Ureter (tissue), 1 donor: ENCODE measurements around the gene PHF19. TPM values are rescaled to one million over a fixed set of nuclear protein-coding genes. Genes with fewer than 3 reads are reported as not detected.

Experiments
- DNase-seq: peaks from one replicate; pipeline ENCODE4 v3.0.0-alpha.2; 2020; ENCODE audit warnings: low spot score
- total RNA-seq: library from RNA; stranded (reverse); gene quantifications from one replicate; pipeline ENCODE4 v1.2.4, GENCODE V29; 2023
- donor health status: DM: yes; HTN: yes; CAD: no.

Gene PHF19
- total RNA-seq, 1 donor from 2014 or later = 33.3 TPM

- no peak for DNase-seq
Observed at GRCh38 chr9:120873512-120873911, 3.5 kb downstream of the PHF19 start.

GRCh38 chr9:120872791-120873502 is 4.0 kb downstream of the PHF19 start:
- no peak for DNase-seq

DNA sequence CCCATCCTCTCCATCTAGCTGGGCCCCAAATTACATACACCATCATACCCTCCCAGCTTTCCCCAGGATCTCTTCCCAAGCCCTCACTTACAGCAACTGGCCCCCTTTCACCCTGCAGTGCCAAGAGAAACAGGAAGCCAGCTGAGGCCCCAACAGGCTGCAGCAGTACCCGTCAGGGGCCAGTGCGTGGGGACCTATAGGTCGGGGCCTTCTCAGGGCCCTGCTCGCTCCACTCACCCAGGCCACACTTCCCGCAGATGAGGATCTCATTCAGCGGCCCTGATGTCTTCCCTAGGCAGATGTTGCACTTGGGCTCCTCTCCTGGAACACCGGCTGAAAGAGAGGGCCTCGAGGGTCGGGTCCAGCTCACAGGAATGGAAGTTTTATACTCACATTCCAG is 6.8 kb downstream of the PHF19 start:
- DNase-seq = no peak

DNA sequence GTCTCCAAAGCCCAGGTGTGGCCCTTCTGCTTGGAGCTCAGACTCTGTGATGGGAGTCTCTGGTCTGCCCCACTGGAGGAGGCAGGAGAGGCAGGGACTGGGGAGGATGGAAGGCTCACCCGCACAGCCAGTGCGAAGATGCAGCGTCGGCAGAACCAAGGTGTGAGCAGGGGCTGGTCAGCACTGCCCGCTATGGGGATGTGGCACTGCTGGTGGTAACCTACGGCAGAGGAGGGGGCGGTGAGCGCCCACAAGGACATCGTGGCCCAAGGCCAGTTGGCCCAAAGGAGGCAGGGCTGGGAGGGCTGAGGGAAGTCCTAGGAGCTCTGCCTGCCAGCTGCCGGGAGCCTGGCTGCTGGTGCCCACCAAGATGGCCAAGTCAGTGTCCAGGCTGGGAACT is 7.3 kb downstream of the PHF19 start:
- DNase-seq = no peak

- DNase-seq = no peak
Observed at GRCh38 chr9:120869360-120869687, 7.7 kb downstream of the PHF19 start.

DNA sequence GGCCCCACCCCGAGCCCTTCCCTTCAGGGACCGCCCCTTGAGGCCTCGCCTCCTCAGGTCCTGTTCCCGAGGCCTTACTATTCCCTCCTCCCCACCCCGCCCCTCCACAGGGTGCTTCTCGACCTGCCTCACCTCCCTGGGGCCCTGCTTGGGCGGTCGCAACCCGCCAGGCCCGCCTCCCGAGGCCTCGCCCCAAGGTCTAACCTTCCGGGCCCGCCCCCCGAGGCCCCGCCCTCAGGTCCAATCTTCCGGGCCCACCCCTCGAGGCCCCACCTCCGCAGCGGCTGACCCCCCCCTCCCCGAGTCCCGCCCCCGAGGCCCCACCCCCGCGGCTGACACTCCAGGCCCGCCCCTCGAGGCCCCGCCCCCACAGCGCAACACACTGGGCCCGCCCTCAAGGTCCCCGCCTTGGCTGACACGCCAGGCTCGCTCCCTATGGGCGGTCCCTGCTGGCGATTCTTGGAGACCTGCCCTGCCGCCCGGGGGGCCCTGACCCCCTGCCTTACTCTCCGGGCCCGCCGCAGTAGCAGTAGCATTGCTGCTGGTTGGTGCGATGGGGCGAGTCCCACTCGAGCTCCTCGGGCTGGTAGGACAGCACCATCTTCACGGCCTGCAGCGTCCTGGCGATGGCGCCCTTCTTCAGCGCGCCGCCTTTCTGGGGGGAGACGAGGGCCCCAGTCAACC is 8.2 kb downstream of the PHF19 start:
- peak; percentile 97 for DNase-seq

DNA sequence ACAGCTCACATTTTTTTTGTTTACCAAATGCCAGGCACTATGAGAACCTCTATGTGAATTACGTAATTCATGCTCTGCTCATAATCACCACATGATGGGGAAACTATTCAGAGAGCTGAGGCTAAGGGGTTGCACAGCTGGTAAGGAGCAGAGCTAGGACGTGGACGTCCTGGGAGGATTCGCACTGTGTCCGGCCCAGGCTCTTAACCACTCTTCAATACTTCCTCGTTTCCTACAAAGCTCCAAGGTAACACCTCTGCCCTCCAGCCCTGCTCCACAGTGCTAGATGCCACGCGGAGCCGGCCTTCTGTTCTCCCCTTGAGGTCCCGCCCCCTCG is 8.7 kb downstream of the PHF19 start:
- DNase-seq = no peak

DNA sequence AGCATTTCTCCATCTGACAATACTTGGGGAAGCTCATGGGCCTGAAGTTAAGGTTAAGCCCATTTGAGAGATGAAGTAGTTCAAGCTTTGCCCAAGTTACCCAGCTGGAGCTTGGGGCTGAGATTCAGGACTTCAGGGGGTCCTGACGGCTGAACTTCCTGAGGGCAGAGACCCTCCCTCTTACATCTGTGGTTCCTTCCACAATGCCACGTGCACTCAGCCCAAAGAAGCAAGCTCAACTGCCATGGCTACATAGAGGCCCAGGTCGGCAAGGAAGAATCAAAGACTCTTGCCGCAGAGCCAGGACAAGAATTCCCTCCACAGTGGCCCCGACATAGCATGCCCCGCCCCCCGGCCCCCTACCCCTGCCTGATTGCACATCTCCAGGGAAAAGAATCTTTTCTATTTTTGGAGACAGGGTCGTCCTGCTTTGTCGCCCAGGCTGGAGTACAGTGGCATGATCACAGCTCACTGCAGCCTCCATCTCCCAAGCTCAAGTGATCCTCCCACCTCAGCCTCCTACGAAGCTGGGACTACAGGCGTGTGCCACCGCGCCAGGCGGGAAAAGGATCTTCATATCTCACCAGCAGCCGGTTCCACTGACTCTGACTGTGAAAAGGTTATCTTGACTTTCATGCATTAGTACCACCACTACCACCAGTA is 9.2 kb downstream of the PHF19 start:
- DNase-seq = no peak

- DNase-seq = no peak
Observed at GRCh38 chr9:120866651-120867050, 10.3 kb downstream of the PHF19 start.

- DNase-seq = no peak
Observed at GRCh38 chr9:120865809-120866208, 11.2 kb downstream of the PHF19 start.

- DNase-seq = no peak
Observed at GRCh38 chr9:120865176-120865575, 11.8 kb downstream of the PHF19 start.

GRCh38 chr9:120864719-120865118 is 12.3 kb downstream of the PHF19 start:
- DNase-seq = no peak

- no peak for DNase-seq
Observed at GRCh38 chr9:120863833-120864232, 13.2 kb downstream of the PHF19 start.

DNA sequence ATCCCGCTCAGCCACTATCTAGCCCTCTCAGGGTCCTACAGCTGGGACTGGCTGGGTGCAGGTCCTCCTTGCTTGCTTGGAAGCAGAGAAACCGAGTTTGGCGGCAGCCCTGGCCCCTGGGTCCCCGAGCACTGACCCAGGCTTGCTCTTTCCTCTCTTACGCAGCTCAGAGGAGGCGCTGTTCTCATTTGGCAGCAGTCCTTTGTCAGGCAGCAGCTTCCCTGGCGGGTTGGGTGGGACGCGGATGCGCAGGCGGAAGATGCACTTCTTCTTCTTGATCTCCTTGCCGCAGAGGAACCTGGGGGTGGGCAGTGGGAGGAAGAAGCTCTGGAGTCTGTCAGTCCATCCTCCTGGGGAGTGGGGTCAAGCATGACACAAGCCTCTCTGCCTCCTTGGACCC is 14.5 kb downstream of the PHF19 start:
- DNase-seq = no peak

DNA sequence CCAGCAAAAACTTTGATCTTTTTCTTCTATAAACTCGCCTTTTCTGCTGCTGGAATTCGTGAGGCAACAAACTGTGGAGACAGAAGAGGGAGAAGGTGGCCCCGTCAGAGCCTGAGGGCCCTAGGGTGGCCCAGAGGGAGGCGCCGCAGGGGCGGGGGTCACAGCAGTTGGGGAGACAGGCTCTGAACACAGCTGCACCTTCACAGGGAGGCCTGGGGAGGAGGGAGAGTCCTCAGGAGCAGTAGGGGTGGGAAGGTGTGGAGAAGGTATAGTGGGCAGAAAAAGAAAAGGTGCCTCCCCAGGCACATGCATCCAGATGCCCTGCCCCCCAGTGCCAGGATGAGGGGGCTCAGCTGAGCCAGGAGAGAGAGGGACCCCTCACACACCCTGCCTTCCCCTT is 15.1 kb downstream of the PHF19 start:
- DNase-seq = no peak

DNA sequence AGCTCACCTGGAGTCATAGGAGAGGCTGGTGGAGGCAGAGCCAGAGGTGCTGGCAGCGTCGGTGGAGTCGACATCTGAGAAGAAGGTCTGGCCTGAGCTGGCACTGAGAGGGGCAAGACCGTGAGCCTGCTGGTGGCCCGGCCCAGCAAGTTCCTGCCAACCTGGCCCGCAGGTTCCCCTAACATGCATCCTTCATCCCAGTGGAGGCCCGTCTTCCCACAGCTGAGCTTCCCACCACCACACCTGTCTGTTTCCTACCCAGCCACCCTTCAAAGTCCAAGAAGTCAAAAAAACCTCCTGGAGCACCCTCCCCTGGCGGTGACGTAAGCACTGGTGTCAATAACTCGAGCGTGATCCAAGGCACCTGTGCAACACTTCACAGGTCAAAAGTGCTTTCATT is 16.9 kb downstream of the PHF19 start:
- no peak for DNase-seq

- no peak for DNase-seq
Observed at GRCh38 chr9:120859361-120859760, 17.6 kb downstream of the PHF19 start.

DNA sequence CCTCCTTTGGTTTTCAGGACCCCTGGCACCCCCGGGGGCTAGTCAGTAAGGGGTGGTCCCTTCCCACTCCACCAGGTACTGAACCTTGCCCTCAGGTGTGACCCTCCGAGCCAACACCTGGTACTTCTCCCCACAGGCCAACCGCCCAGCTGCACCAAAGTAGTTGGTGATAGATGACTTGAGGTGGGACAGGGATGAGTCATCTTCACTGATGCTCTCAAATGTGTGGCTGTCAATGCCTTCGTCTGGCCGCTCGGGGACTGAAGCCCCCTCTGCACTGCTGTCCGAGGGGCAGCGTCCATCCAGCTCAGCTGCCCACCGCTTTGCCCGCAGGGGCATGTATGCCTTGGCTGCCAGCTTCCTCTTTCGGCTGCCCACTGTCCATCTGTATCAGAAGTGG is 19.1 kb downstream of the PHF19 start:
- DNase-seq = no peak

DNA sequence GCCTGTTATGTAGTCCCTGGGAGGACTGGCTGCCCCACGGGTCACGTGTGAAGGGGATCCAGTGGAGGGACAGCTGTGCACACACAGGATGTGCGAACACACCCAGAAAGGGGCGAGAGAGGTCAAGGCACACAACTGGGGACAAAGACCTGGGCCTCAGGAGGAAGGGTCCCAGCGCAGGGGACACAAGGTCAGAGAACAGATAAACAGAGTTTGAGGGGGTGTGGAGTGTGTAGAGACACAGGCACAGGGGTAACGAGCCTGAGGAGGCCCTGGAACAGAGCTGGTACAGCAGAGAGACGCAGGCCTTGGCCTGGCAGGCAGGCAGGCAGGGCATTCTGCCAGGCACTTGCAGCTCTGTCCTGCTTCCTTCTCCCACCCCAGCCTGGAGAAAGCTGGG is 19.5 kb downstream of the PHF19 start:
- no peak for DNase-seq

- DNase-seq = peak; percentile 69
Observed at GRCh38 chr9:120856700-120857099, 20.3 kb downstream of the PHF19 start.

- DNase-seq = no peak
Observed at GRCh38 chr9:120855827-120856670, 20.9 kb downstream of the PHF19 start.

DNA sequence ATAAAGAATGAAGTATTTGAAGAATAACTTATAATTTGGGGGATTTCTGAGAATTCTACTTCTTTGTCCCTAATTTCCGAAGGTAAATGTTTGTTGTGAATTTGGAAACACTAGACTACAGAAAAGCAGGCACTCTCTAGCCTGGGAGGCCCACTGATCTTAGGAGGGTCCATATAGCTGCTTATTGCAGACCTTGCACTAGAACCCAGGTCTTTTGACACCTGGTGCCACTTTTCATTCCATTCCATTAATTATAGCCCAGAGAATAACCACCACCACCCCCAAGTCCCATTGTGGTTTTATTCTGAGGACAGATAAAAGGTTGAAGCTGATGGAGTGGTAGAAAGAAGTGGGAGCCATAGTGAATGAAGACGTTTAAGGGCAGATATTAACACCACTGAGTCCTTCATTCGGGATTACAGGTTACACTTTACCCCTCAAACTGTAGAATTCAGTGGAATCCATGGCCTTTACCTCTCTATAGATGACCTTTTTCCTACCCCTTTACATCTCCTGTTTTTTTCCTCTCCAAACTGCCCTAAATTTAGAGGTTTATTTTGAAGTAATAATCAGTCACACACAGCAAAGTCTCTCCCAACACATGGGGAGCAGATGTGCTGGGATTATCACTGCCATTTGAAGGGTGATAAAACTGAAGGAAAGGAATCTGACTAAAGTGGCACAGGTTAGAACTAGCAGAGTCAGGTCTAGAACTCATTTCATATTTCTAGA is 22.2 kb downstream of the PHF19 start:
- no peak for DNase-seq
